Vagina (tissue), 2 donors: ENCODE measurements around the gene TMEM86A. TPM values are rescaled to one million over a fixed set of nuclear protein-coding genes. Genes with fewer than 3 reads are reported as not detected.
A peak's percentile ranks its signal among the peaks of the same experiment; 100 is the strongest.

Experiments
- DNase-seq, 2 donors: peaks; one replicate each; pipeline ENCODE4 v3.0.0-alpha.2; 2017; ENCODE audit errors: extremely low spot score in 2 of 2
- H3K27ac ChIP-seq: fragments of 200-600 bp; sonication (generic); one replicate; pipeline ENCODE4 v1.5.1; 2019
- H3K27me3 ChIP-seq: fragments of 200-600 bp; sonication (generic); one replicate; pipeline ENCODE4 v1.5.1; 2019
- H3K36me3 ChIP-seq, 2 donors: fragments of 200-600 bp; sonication (generic); one replicate each; pipeline ENCODE4 v1.5.1; 2017 to 2019
- H3K4me1 ChIP-seq: fragments of 200-600 bp; sonication (generic); one replicate; pipeline ENCODE4 v1.5.1; 2019
- H3K4me3 ChIP-seq, 2 donors: fragments of 200-600 bp; sonication (generic); 1 replicate in 1 of 2; 2 replicates in 1 of 2; pipeline ENCODE4 v1.5.1; 2016 to 2019
- H3K9me3 ChIP-seq: fragments of 200-600 bp; sonication (generic); one replicate; pipeline ENCODE4 v1.5.1; 2019
- CTCF ChIP-seq, 3 experiments: fragments of 450-650 bp in 2 of 3; fragments of 200-600 bp in 1 of 3; sonication (generic) in 1 of 3; IDR thresholded peaks; one replicate each; pipeline ENCODE4 v1.5.1; 2017 to 2019; ENCODE audit warnings: antibody characterized with exemption in 3 of 3, mild to moderate bottlenecking in 2 of 3, moderate library complexity in 2 of 3
- POLR2A ChIP-seq, 2 donors: fragments of 450-650 bp; IDR thresholded peaks; one replicate each; pipeline ENCODE4 v1.6.1; 2017; ENCODE audit warnings: antibody characterized with exemption in 2 of 2, mild to moderate bottlenecking in 2 of 2, moderate library complexity in 2 of 2
- POLR2AphosphoS5 ChIP-seq, 2 donors: sonication (generic); formaldehyde crosslinking; IDR thresholded peaks; one replicate each; pipeline ENCODE4 v1.9.0; 2017; ENCODE audit warnings: antibody characterized with exemption in 2 of 2, mild to moderate bottlenecking in 2 of 2, low read depth in 1 of 2; ENCODE audit not compliant: insufficient read depth in 1 of 2
- intact Hi-C: fragments of 100-400 bp; cut with DNase I; formaldehyde crosslinking; loops from one replicate; pipeline ENCODE4 v1.15.1; 2023
- total RNA-seq: library from RNA; depleted of rRNA; stranded (reverse); fragments of >200 nt; gene quantifications from one replicate; pipeline ENCODE4 v1.2.3, GENCODE V29; 2016

TMEM86A gene
- total RNA-seq, 1 donor from 2014 or later: 26.8 TPM

GRCh38 chr11:18704698-18705097, 6.1 kb downstream of the TMEM86A start:
- peaks cover 43% of the 10 kb centered on the region for H3K4me1 ChIP-seq
- intact Hi-C loops: no loop called here
- H3K36me3 ChIP-seq: peaks cover 0 to 4% of the 10 kb centered on the region in 2 donors
- no peaks in the 10 kb centered on the region for H3K27me3 ChIP-seq
- H3K9me3 ChIP-seq: no peaks in the 10 kb centered on the region
- H3K27ac ChIP-seq: no peak overlapping the region
- TF ChIP-seq POLR2AphosphoS5 (IDR thresholded peaks at IDR 0.05; ENCODE audit: insufficient read depth in 1 of 2, low read depth in 1 of 2) (no peak), POLR2A (IDR thresholded peaks at IDR 0.05) (no peak), CTCF (IDR thresholded peaks at IDR 0.05) (no peak)
- DNase-seq: no peak
- no peak overlapping the region for H3K4me3 ChIP-seq

DNA sequence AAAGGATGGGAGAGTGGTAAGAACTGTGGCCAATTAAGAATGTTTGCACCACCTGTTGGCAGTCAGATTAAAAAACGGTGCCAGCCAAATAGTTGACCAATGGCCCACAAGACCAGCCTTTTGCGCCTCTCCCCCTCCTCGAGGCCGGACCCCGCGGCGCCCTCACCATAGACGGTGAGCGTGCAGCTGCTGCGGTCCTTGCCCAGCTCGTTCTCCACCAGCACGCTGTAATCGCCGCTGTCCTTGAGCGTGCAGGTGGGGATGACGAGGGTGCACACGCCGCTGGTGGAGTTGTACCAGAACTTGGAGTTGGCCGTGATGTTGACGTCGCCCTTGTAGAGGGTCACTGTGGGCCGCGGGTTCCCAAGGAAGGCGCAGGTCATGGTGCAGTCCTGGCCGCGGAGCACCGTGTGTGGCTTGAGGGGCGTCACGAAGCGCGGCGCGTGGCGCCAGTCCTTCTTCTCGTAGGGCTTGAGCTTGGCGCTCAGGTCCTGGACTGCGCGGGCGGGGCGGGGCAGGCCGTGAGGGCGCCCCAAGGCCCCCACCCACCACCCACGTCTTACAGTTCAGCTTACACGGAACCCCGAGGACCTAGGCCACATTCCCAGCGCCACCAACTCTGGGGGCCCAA, 7.2 kb downstream of the TMEM86A start:
- peaks cover 0 to 4% of the 10 kb centered on the region in 2 donors for H3K36me3 ChIP-seq
- TF ChIP-seq POLR2AphosphoS5 (IDR thresholded peaks at IDR 0.05; ENCODE audit: insufficient read depth in 1 of 2, low read depth in 1 of 2): peak in 1 of 2 donors; percentile 13
- no peak for TF ChIP-seq CTCF (IDR thresholded peaks at IDR 0.05)
- TF ChIP-seq POLR2A (IDR thresholded peaks at IDR 0.05): no peak
- peaks cover 32% of the 10 kb centered on the region for H3K4me1 ChIP-seq
- H3K27ac ChIP-seq: peak overlapping the region; percentile 74
- intact Hi-C loops: no loop called here
- DNase-seq: no peak
- H3K27me3 ChIP-seq: no peaks in the 10 kb centered on the region
- H3K4me3 ChIP-seq: peak overlapping the region; percentile 53 to 65
- no peaks in the 10 kb centered on the region for H3K9me3 ChIP-seq

- peaks cover 0 to 1% of the 10 kb centered on the region in 2 donors for H3K36me3 ChIP-seq
- no peak for DNase-seq
- no peaks in the 10 kb centered on the region for H3K9me3 ChIP-seq
- peaks cover 28% of the 10 kb centered on the region for H3K4me1 ChIP-seq
- intact Hi-C loops: no loop called here
- TF ChIP-seq CTCF (IDR thresholded peaks at IDR 0.05) (no peak), POLR2A (IDR thresholded peaks at IDR 0.05) (no peak), POLR2AphosphoS5 (IDR thresholded peaks at IDR 0.05; ENCODE audit: insufficient read depth in 1 of 2, low read depth in 1 of 2) (peak in 1 of 2 donors; percentile 20)
- H3K27ac ChIP-seq: peak overlapping the region; percentile 74
- no peaks in the 10 kb centered on the region for H3K27me3 ChIP-seq
- H3K4me3 ChIP-seq: peak overlapping the region; percentile 53 to 65
Measured at GRCh38 chr11:18706330-18707243, 8.0 kb downstream of the TMEM86A start.

GRCh38 chr11:18707811-18708340, 9.3 kb downstream of the TMEM86A start:
- DNase-seq: no peak

More at GRCh38 chr11:18707811-18708340, 9.3 kb downstream of the TMEM86A start:
- TF ChIP-seq CTCF (IDR thresholded peaks at IDR 0.05): no peak
- TF ChIP-seq POLR2AphosphoS5 (IDR thresholded peaks at IDR 0.05; ENCODE audit: insufficient read depth in 1 of 2, low read depth in 1 of 2): no peak
- TF ChIP-seq POLR2A (IDR thresholded peaks at IDR 0.05): no peak
- intact Hi-C loops: no loop called here
- no peaks in the 10 kb centered on the region for H3K27me3 ChIP-seq
- H3K4me3 ChIP-seq: no peak overlapping the region
- no peak overlapping the region for H3K27ac ChIP-seq
- no peaks in the 10 kb centered on the region for H3K36me3 ChIP-seq
- H3K9me3 ChIP-seq: no peaks in the 10 kb centered on the region
- peaks cover 28% of the 10 kb centered on the region for H3K4me1 ChIP-seq
